ENCODE measurements around the gene MT1A.

MT1A gene

GRCh38 chr16:56634715-56635440, 3.6 kb upstream of the MT1A start:
- DNase-seq = no peak
- Histone ChIP-seq H4K20me1 (ENCODE audit: insufficient read depth, low read length) (no peaks in the 10 kb centered on the region), H3F3A (ENCODE audit: insufficient read depth, low read length) (no peaks in the 10 kb centered on the region), H3K9me2 (replicated peaks; ENCODE audit: insufficient read depth, low read length) (no peaks in the 10 kb centered on the region), H3K36me3 (replicated peaks; ENCODE audit: insufficient read depth, low read length) (no peaks in the 10 kb centered on the region), H3K4me3 (ENCODE audit: low read length) (no peak overlapping the region; the same call in 1 of the 2 replicates), H2AFZ (ENCODE audit: low read length) (no peak overlapping the region), H3K27ac (ENCODE audit: low read length) (no peak overlapping the region), H3K4me2 (ENCODE audit: low read depth, low read length) (peak overlapping the region; percentile 21; the same call in 1 of the 2 replicates), H3K79me2 (ENCODE audit: low read length) (no peaks in the 10 kb centered on the region), H3K4me1 (ENCODE audit: low read length) (no peaks in the 10 kb centered on the region), H3K9ac (ENCODE audit: low read length) (no peak overlapping the region), H3K27me3 (replicated peaks; ENCODE audit: insufficient read depth, low read length) (peaks cover 90% of the 10 kb centered on the region), H3K9me3 (replicated peaks; ENCODE audit: insufficient read depth, low read length) (no peaks in the 10 kb centered on the region)
- no peak for TF ChIP-seq EZH2 (optimal IDR thresholded peaks at IDR 0.05; ENCODE audit: low read depth, low read length)
- no peak for TF ChIP-seq EZH2phosphoT487 (IDR thresholded peaks at IDR 0.05; ENCODE audit: low read length)
- no peak for TF ChIP-seq CTCF (IDR thresholded peaks at IDR 0.05; ENCODE audit: low read length)

GRCh38 chr16:56635441-56635967, 3.0 kb upstream of the MT1A start:
- Histone ChIP-seq H3K9ac (ENCODE audit: low read length) (no peak overlapping the region), H3F3A (ENCODE audit: insufficient read depth, low read length) (no peaks in the 10 kb centered on the region), H3K36me3 (replicated peaks; ENCODE audit: insufficient read depth, low read length) (no peaks in the 10 kb centered on the region), H4K20me1 (ENCODE audit: insufficient read depth, low read length) (no peaks in the 10 kb centered on the region), H3K9me2 (replicated peaks; ENCODE audit: insufficient read depth, low read length) (no peaks in the 10 kb centered on the region), H3K4me3 (ENCODE audit: low read length) (no peak overlapping the region; the same call in 1 of the 2 replicates), H3K4me1 (ENCODE audit: low read length) (no peaks in the 10 kb centered on the region), H3K79me2 (ENCODE audit: low read length) (no peaks in the 10 kb centered on the region), H2AFZ (ENCODE audit: low read length) (no peak overlapping the region), H3K27me3 (replicated peaks; ENCODE audit: insufficient read depth, low read length) (peaks cover 97% of the 10 kb centered on the region), H3K9me3 (replicated peaks; ENCODE audit: insufficient read depth, low read length) (no peaks in the 10 kb centered on the region), H3K27ac (ENCODE audit: low read length) (no peak overlapping the region), H3K4me2 (ENCODE audit: low read depth, low read length) (peak overlapping the region; percentile 21; the same call in 1 of the 2 replicates)
- no peak for TF ChIP-seq EZH2phosphoT487 (IDR thresholded peaks at IDR 0.05; ENCODE audit: low read length)
- TF ChIP-seq EZH2 (optimal IDR thresholded peaks at IDR 0.05; ENCODE audit: low read depth, low read length) = no peak
- TF ChIP-seq CTCF (IDR thresholded peaks at IDR 0.05; ENCODE audit: low read length) = no peak
- no peak for DNase-seq

- DNase-seq = no peak
- no peaks in the 10 kb centered on the region for H3K4me1 ChIP-seq (ENCODE audit: low read length)
- H3K79me2 ChIP-seq (ENCODE audit: low read length) = no peaks in the 10 kb centered on the region
- H2AFZ ChIP-seq (ENCODE audit: low read length) = no peak overlapping the region
- no peak overlapping the region for H3K9ac ChIP-seq (ENCODE audit: low read length)
- H3K27ac ChIP-seq (ENCODE audit: low read length) = no peak overlapping the region
- H3K4me3 ChIP-seq (ENCODE audit: low read length) = no peak overlapping the region
- H3K9me3 ChIP-seq (replicated peaks; ENCODE audit: insufficient read depth, low read length) = no peaks in the 10 kb centered on the region
- TF ChIP-seq EZH2phosphoT487 (IDR thresholded peaks at IDR 0.05; ENCODE audit: low read length) = no peak
- TF ChIP-seq EZH2 (optimal IDR thresholded peaks at IDR 0.05; ENCODE audit: low read depth, low read length) = no peak
- TF ChIP-seq CTCF (IDR thresholded peaks at IDR 0.05; ENCODE audit: low read length) = no peak
- H3K27me3 ChIP-seq (replicated peaks; ENCODE audit: insufficient read depth, low read length) = peaks cover 88% of the 10 kb centered on the region
- H4K20me1 ChIP-seq (ENCODE audit: insufficient read depth, low read length) = no peaks in the 10 kb centered on the region
- no peaks in the 10 kb centered on the region for H3F3A ChIP-seq (ENCODE audit: insufficient read depth, low read length)
- no peaks in the 10 kb centered on the region for H3K36me3 ChIP-seq (replicated peaks; ENCODE audit: insufficient read depth, low read length)
- H3K9me2 ChIP-seq (replicated peaks; ENCODE audit: insufficient read depth, low read length) = no peaks in the 10 kb centered on the region
- no peak overlapping the region for H3K4me2 ChIP-seq (ENCODE audit: low read depth, low read length)
Observed at GRCh38 chr16:56636616-56637413, 1.7 kb upstream of the MT1A start.

All from MM.1S (cell line).